ENCODE results near the gene SGPL1.

- TF ChIP-seq CTCF (IDR thresholded peaks at IDR 0.05): no peak
- no peak for TF ChIP-seq POLR2A (IDR thresholded peaks at IDR 0.05)
- TF ChIP-seq POLR2AphosphoS5 (IDR thresholded peaks at IDR 0.05): no peak
- TF ChIP-seq EP300 (IDR thresholded peaks at IDR 0.05; ENCODE audit: low read depth): no peak
Observed at GRCh38 chr10:70803775-70804420, 11.8 kb upstream of the SGPL1 start.
